Ectodermal cell (in vitro differentiated cells): ENCODE measurements around the gene ARHGDIG. TPM values are rescaled to one million over a fixed set of nuclear protein-coding genes. Genes with fewer than 3 reads are reported as not detected.

Experiments used
- H3K27ac ChIP-seq: 2 replicates; pipeline ENCODE4 v1.7.0; 2013; ENCODE audit warnings: mild to moderate bottlenecking, low read depth, low read length; ENCODE audit not compliant: insufficient read depth, poor library complexity, severe bottlenecking
- H3K27me3 ChIP-seq: 2 replicates; pipeline ENCODE4 v1.7.0; 2013; ENCODE audit warnings: mild to moderate bottlenecking, low read length; ENCODE audit not compliant: insufficient read depth, control insufficient read depth, poor library complexity, severe bottlenecking
- H3K36me3 ChIP-seq: one replicate; pipeline ENCODE4 v1.7.0; 2013; ENCODE audit warnings: low read length; ENCODE audit not compliant: control insufficient read depth, insufficient read depth
- H3K4me1 ChIP-seq: one replicate; pipeline ENCODE4 v1.7.0; 2013; ENCODE audit warnings: low read length; ENCODE audit not compliant: control insufficient read depth, insufficient read depth
- H3K4me3 ChIP-seq: 2 replicates; pipeline ENCODE4 v1.7.0; 2013; ENCODE audit warnings: low read depth, low read length, control low read depth; ENCODE audit not compliant: insufficient read depth
- H3K9me3 ChIP-seq: 2 replicates; pipeline ENCODE4 v1.7.0; 2013; ENCODE audit warnings: mild to moderate bottlenecking, low read length, moderate library complexity; ENCODE audit not compliant: control insufficient read depth
- WGBS, 2 experiments: methylation state at CpG; one replicate each; pipeline ENCODE4 v1.1.7; 2013; ENCODE audit warnings: missing lambda C conversion rate in 2 of 2; 5-methylcytosine and 5-hydroxymethylcytosine counted together
- polyA plus RNA-seq, 4 experiments: library from polyadenylated mRNA; stranded (reverse); fragments of 50-300 nt; gene quantifications; one replicate each; pipeline ENCODE4 v1.2.3, GENCODE V29; 2013

ARHGDIG gene
- 0.72 TPM for polyA plus RNA-seq (2013, experiment 1 of 4)
- polyA plus RNA-seq (2013, experiment 2 of 4) = 0.98 TPM
- polyA plus RNA-seq (2013, experiment 3 of 4) = 0.53 TPM
- 0.89 TPM for polyA plus RNA-seq (2013, experiment 4 of 4)

DNA sequence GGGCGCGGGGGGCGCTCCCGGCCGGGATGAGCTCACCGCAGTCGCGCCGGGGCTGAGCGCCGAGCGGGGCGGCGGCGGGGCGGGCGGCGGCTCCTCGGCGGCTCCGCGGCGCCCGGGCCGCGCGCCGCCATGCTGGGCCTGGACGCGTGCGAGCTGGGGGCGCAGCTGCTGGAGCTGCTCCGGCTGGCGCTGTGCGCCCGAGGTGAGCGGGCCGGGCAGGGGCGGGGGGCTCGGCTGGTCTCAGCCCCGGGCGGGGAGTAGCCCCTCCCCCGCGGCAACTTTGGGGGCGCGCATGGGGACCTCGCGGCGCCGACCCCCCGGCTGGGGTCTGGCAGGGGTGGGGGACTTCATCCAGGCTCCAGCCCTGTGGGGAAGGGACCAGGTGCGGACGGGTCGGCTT is at the start of gene ARHGDIG:
Gene ARHGDIG, plus strand, starts transcription at position 40 of the 400 bp plus-strand sequence. Its CDS starts 90 bp downstream, at position 130.
- Histone ChIP-seq H3K27ac (no peak within 1 kb of the TSS), H3K4me3 (peak within 1 kb of the TSS; percentile 45), H3K9me3 (no peaks in the 10 kb centered on the region), H3K4me1 (peaks cover 7% of the 10 kb centered on the region), H3K36me3 (no peaks in the 10 kb centered on the region), H3K27me3 (peaks cover 54% of the 10 kb centered on the region)
- 1% methylated on average over 54 of the region's 54 CpGs for WGBS, 2 experiments

DNA sequence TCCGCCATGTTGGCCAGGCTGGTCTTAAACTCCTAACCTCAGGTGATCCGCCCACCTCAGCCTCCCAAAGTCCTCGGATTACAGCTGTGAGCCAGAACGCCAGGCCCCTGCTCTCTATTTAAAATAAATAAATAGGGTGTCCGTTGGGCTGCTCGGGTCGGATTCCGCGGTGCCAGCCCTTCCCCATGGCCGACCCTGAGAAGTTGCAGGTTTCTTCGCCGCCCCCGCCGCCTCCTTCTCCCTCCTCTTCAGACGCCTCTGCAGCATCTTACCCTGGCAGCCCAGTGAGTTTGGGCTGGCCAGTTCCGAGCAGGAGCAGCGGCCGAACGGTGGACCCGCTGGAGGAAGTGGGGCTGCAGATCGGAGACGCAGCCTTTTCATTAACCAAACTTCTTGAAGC is 49.4 kb upstream of the ARHGDIG start:
- H3K4me1 ChIP-seq = peaks cover 5% of the 10 kb centered on the region
- 92 to 93% methylated on average over 22 of the region's 22 CpGs for WGBS, 2 experiments
- H3K27ac ChIP-seq = no peak overlapping the region
- H3K36me3 ChIP-seq = peaks cover 6% of the 10 kb centered on the region
- H3K27me3 ChIP-seq = no peaks in the 10 kb centered on the region
- H3K9me3 ChIP-seq = no peaks in the 10 kb centered on the region
- no peak overlapping the region for H3K4me3 ChIP-seq

DNA sequence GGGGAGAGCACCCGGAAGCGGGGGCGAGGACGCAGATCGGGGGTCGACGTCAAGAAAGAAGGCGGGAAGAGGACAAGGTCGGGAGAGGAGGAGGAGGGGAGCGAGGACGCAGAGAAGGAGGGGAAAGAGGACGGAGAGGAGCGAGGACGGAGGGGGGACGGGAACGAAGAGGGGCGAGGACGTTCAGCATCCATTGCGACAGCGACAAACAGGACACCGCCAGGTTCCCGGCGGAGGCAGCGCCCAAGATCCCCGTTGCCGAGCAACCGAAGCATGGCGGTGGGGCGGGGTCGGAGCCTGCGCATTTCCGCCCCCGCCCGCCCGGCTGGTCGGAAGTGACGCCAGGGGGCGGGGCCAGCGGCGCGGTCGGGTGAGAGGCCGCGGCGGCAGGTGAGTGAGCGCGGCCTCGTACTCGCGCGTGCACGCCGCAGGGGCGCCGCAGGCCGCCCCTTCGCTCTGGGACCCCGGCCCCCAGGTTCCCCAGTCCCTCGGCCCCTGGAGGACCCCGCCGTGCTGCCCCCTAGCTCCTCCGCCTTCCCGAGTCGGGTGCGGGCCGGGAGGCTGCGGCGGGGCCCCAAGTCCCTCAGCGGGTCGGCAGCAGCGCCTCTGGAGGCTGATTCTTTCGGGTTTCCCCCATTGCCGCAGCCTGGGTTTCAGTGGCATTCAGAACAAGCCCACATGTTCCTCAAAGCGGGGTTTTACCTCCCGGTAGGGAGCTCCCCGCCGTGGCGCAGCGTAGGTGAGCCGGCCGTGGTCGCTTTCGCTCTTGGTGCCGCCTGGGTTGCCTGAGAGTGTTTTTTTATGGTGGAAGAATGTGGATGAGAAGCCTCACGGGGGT is 45.7 kb upstream of the ARHGDIG start, which contains the start of gene FAM234A:
Gene FAM234A, plus strand, starts transcription at position 354 of the 838 bp plus-strand sequence. CDS start 19,593 bp downstream, outside the sequence.
- no peaks in the 10 kb centered on the region for H3K27me3 ChIP-seq
- no peaks in the 10 kb centered on the region for H3K36me3 ChIP-seq
- WGBS, 2 experiments = 0% methylated on average over 85 of the region's 85 CpGs
- no peaks in the 10 kb centered on the region for H3K9me3 ChIP-seq
- H3K27ac ChIP-seq = peak within 1 kb of the TSS; percentile 98
- no peaks in the 10 kb centered on the region for H3K4me1 ChIP-seq
- peak within 1 kb of the TSS; percentile 95 for H3K4me3 ChIP-seq

DNA sequence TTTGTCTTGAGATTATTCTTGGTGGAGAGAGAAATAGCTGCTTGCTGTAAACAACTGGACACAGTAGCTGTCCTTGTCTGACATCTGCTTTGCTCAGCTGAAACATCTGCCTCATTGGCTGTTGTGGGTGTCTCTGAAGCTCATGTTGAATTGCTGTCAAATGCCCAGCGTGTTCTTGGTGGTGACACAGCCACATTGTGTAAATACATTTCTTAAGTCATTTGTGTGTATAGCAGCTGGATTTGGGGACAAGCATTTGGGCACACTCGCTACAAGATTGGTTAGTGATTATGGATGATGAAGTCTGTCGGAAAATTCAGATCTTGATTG is 40.5 kb upstream of the ARHGDIG start:
- H3K36me3 ChIP-seq = no peaks in the 10 kb centered on the region
- H3K4me3 ChIP-seq = no peak overlapping the region
- no peaks in the 10 kb centered on the region for H3K4me1 ChIP-seq
- H3K27ac ChIP-seq = no peak overlapping the region
- WGBS, 2 experiments = 95 to 97% methylated on average over 3 of the region's 3 CpGs
- H3K27me3 ChIP-seq = no peaks in the 10 kb centered on the region
- H3K9me3 ChIP-seq = no peaks in the 10 kb centered on the region

DNA sequence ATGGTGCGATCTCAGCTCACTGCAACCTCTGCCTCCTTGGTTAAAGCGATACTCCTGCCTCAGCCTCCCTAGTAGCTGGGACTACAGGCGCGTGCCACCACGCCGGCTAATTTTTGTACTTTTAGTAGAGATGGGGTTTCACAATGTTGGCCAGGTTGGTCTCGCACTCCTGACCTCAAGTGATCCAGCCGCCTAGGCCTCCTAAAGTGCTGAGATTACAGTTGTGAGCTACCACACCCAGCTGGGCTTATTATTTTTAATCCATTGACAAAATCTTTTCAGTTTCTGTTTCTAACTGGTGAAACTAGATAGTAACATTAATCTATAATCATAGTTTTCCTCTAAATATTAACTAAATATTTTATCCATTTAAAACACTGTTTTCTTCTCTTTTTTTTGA is 39.8 kb upstream of the ARHGDIG start:
- H3K27me3 ChIP-seq = no peaks in the 10 kb centered on the region
- 91 to 98% methylated on average over 8 of the region's 8 CpGs for WGBS, 2 experiments
- no peaks in the 10 kb centered on the region for H3K4me1 ChIP-seq
- no peaks in the 10 kb centered on the region for H3K9me3 ChIP-seq
- H3K4me3 ChIP-seq = no peak overlapping the region
- H3K36me3 ChIP-seq = no peaks in the 10 kb centered on the region
- H3K27ac ChIP-seq = no peak overlapping the region

DNA sequence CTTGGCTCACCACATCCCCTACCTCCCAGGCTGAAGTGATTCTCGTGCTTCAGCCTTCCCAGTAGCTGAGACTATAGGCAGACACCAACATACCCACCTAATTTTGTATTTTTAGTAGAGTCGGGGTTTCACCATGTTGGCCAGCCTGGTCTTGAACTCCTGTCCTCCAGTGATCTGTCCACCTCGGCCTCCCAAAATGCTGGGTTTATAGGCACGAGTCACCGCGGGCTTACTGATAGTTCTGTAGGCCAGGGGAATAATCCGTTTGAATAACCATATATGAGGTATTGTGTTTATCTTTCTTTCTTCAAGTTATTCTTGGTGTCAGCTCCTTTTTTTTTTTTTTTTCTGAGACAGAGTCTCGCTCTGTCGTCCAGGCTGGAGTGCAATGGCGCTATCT is 38.1 kb upstream of the ARHGDIG start:
- 94% methylated on average over 10 of the region's 10 CpGs for WGBS, 2 experiments

DNA sequence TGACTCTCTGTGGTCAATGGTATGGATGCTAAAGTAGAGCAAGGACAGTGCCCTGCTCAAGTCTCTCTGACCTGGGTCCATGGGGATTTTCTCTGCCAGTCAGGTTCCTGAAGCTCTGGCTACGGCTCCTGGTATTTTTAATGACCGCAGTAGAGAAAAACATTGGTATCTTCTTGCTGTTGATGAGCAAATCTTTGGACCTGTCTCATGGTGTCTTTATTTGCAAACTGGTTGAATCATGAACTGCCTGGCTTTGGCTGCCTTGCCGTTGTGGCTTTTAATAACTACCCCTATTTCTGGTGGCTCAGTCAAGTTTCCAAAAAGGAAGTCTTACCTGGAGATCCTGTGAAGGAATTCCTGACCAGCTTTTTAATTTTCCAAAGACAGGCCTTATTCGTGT is 37.0 kb upstream of the ARHGDIG start:
- no peaks in the 10 kb centered on the region for H3K27me3 ChIP-seq
- H3K36me3 ChIP-seq = no peaks in the 10 kb centered on the region
- H3K4me3 ChIP-seq = no peak overlapping the region
- whole genome bisulfite sequencing, 2 experiments = 92 to 95% methylated on average over 4 of the region's 4 CpGs
- H3K27ac ChIP-seq = no peak overlapping the region
- H3K4me1 ChIP-seq = no peaks in the 10 kb centered on the region
- H3K9me3 ChIP-seq = no peaks in the 10 kb centered on the region

More for the DNA sequence above, 38.1 kb upstream of the ARHGDIG start:
- Histone ChIP-seq H3K27me3 (no peaks in the 10 kb centered on the region), H3K4me1 (no peaks in the 10 kb centered on the region), H3K9me3 (no peaks in the 10 kb centered on the region), H3K27ac (no peak overlapping the region), H3K36me3 (no peaks in the 10 kb centered on the region), H3K4me3 (no peak overlapping the region)

DNA sequence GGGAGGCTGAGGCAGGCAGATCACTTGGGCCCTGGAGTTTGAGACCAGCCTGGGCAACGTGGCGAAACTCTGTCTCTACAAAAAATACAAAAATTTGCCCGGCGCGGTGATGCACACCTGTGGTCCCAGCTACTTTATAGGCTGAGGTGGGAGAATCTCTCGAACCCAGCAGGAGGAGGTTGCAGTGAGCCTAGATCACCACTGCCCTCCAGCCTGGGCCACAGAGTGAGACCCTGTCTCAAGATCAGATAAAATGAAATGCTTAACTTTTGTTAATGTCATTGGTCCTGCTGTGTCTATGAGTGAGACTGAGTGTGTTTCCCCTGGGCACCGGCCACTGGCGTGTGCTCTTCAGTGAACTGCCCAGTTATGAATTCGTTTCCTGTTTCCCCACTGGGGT is 35.3 kb upstream of the ARHGDIG start:
- no peak overlapping the region for H3K4me3 ChIP-seq
- H3K27ac ChIP-seq = no peak overlapping the region
- WGBS, 2 experiments = 94 to 97% methylated on average over 9 of the region's 9 CpGs
- H3K9me3 ChIP-seq = no peaks in the 10 kb centered on the region
- no peaks in the 10 kb centered on the region for H3K4me1 ChIP-seq
- no peaks in the 10 kb centered on the region for H3K36me3 ChIP-seq
- no peaks in the 10 kb centered on the region for H3K27me3 ChIP-seq

DNA sequence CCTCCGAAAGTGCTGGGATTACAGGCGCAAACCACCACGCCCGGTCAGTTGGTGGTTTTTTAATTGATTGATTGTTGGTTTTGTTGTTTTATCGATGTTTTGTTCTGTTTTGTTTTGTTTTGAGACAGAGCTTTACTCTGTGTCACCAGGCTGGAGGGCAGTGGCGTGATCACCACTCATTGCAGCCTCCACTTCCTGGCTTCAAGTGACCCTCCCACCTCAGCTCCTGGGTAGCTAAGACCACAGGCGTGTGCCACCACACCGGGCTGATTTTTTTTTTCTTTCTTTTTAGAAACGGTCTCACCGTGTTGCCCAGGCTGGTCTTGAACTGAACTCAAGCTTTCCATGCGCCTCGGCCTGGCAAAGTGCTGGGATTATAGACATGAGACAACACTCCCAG is 33.4 kb upstream of the ARHGDIG start:
- Histone ChIP-seq H3K4me1 (no peaks in the 10 kb centered on the region), H3K4me3 (no peak overlapping the region), H3K27me3 (no peaks in the 10 kb centered on the region), H3K27ac (no peak overlapping the region), H3K9me3 (no peaks in the 10 kb centered on the region), H3K36me3 (no peaks in the 10 kb centered on the region)
- 92 to 93% methylated on average over 12 of the region's 12 CpGs for WGBS, 2 experiments

DNA sequence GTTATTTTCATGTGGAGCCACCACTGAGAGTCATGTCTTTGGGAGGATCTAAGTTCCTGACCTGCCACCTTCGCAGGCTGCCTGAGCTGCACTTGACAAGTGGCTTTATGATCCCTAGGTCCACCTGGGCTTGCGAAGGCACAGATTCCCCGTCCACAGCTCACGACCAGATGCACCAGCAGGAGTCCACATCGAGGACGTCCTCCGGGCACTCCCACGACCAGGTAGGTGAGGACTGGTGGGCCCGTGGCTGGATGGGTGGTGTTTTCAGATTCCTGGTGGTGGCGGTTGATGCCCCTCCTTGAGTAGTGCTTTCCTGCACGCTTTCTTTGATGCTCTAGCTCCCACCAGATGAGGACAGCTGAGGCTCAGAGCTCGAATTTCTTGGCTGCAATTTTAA is 31.0 kb upstream of the ARHGDIG start:
- no peaks in the 10 kb centered on the region for H3K36me3 ChIP-seq
- WGBS, 2 experiments = 93 to 95% methylated on average over 12 of the region's 12 CpGs
- no peak overlapping the region for H3K4me3 ChIP-seq
- H3K27me3 ChIP-seq = no peaks in the 10 kb centered on the region
- no peaks in the 10 kb centered on the region for H3K4me1 ChIP-seq
- no peaks in the 10 kb centered on the region for H3K9me3 ChIP-seq
- H3K27ac ChIP-seq = no peak overlapping the region
